ENCODE results near the gene REXO1. TPM values are rescaled to one million over a fixed set of nuclear protein-coding genes. Genes with fewer than 3 reads are reported as not detected.

Gene REXO1
- total RNA-seq, 2 donors from 2014 or later: 29.8 to 59.1 TPM

- H3K4me3 ChIP-seq: peak overlapping the region; percentile 32 to 36
- peak overlapping the region in 1 of 2 donors; percentile 69 for H3K27ac ChIP-seq
- DNase-seq (ENCODE audit: low spot score): peak; percentile 46
- WGBS: 24% methylated on average over 13 of the region's 13 CpGs
- peaks cover 0 to 4% of the 10 kb centered on the region in 2 donors for H3K36me3 ChIP-seq
- H3K9me3 ChIP-seq: no peaks in the 10 kb centered on the region
- H3K27me3 ChIP-seq (replicated peaks; ENCODE audit: insufficient read depth): no peaks in the 10 kb centered on the region
- peaks cover 8% of the 10 kb centered on the region for H3K4me1 ChIP-seq (replicated peaks)
- intact Hi-C loops (cut with DNase I): no loop called here
- TF ChIP-seq POLR2AphosphoS5 (IDR thresholded peaks at IDR 0.05) (no peak), POLR2A (IDR thresholded peaks at IDR 0.05) (no peak), CTCF (IDR thresholded peaks at IDR 0.05) (no peak)
Measured at GRCh38 chr19:1811472-1811894, 36.8 kb downstream of the REXO1 start.

- H3K9me3 ChIP-seq: no peaks in the 10 kb centered on the region
- no peak for DNase-seq (ENCODE audit: low spot score)
- H3K4me1 ChIP-seq (replicated peaks): peaks cover 8% of the 10 kb centered on the region
- no peak overlapping the region for H3K4me3 ChIP-seq
- H3K27me3 ChIP-seq (replicated peaks; ENCODE audit: insufficient read depth): no peaks in the 10 kb centered on the region
- no peak for TF ChIP-seq CTCF (IDR thresholded peaks at IDR 0.05)
- no peak for TF ChIP-seq POLR2A (IDR thresholded peaks at IDR 0.05)
- no peaks in the 10 kb centered on the region for H3K36me3 ChIP-seq
- no peak overlapping the region for H3K27ac ChIP-seq
- intact Hi-C loops (cut with DNase I): no loop called here
- WGBS: 92% methylated on average over 18 of the region's 19 CpGs
Measured at GRCh38 chr19:1810439-1811160, 37.7 kb downstream of the REXO1 start.

- H3K27ac ChIP-seq: no peak overlapping the region
- no peak overlapping the region for H3K4me3 ChIP-seq
- no peaks in the 10 kb centered on the region for H3K36me3 ChIP-seq
- DNase-seq (ENCODE audit: low spot score): no peak
- intact Hi-C loops (cut with DNase I): no loop called here
- WGBS: 53% methylated on average over 12 of the region's 18 CpGs
- no peak for TF ChIP-seq POLR2A (IDR thresholded peaks at IDR 0.05)
- TF ChIP-seq CTCF (IDR thresholded peaks at IDR 0.05): no peak
- TF ChIP-seq POLR2AphosphoS5 (IDR thresholded peaks at IDR 0.05): no peak
- H3K9me3 ChIP-seq: no peaks in the 10 kb centered on the region
- H3K27me3 ChIP-seq (replicated peaks; ENCODE audit: insufficient read depth): no peaks in the 10 kb centered on the region
- H3K4me1 ChIP-seq (replicated peaks): peaks cover 8% of the 10 kb centered on the region
Measured at GRCh38 chr19:1809678-1810077, 38.6 kb downstream of the REXO1 start.

GRCh38 chr19:1808395-1808731, 39.9 kb downstream of the REXO1 start:
- Histone ChIP-seq H3K27me3 (replicated peaks; ENCODE audit: insufficient read depth) (no peaks in the 10 kb centered on the region), H3K9me3 (no peaks in the 10 kb centered on the region), H3K36me3 (no peaks in the 10 kb centered on the region), H3K27ac (no peak overlapping the region), H3K4me1 (replicated peaks) (peaks cover 8% of the 10 kb centered on the region), H3K4me3 (no peak overlapping the region)
- intact Hi-C loops (cut with DNase I): no loop called here
- TF ChIP-seq CTCF (IDR thresholded peaks at IDR 0.05): no peak
- no peak for TF ChIP-seq POLR2AphosphoS5 (IDR thresholded peaks at IDR 0.05)
- no peak for TF ChIP-seq POLR2A (IDR thresholded peaks at IDR 0.05)
- WGBS: 80% methylated on average over 2 of the region's 2 CpGs
- DNase-seq (ENCODE audit: low spot score): no peak

GRCh38 chr19:1807695-1808394, 40.4 kb downstream of the REXO1 start:
- H3K36me3 ChIP-seq: no peaks in the 10 kb centered on the region
- 55% methylated on average over 30 of the region's 30 CpGs for WGBS
- no peak for DNase-seq (ENCODE audit: low spot score)

More at GRCh38 chr19:1807695-1808394, 40.4 kb downstream of the REXO1 start:
- intact Hi-C loops (cut with DNase I): no loop called here
- H3K4me1 ChIP-seq (replicated peaks): peaks cover 6% of the 10 kb centered on the region
- no peak overlapping the region for H3K4me3 ChIP-seq
- no peaks in the 10 kb centered on the region for H3K27me3 ChIP-seq (replicated peaks; ENCODE audit: insufficient read depth)
- H3K27ac ChIP-seq: no peak overlapping the region
- no peak for TF ChIP-seq POLR2AphosphoS5 (IDR thresholded peaks at IDR 0.05)
- no peak for TF ChIP-seq POLR2A (IDR thresholded peaks at IDR 0.05)
- no peak for TF ChIP-seq CTCF (IDR thresholded peaks at IDR 0.05)
- H3K9me3 ChIP-seq: no peaks in the 10 kb centered on the region
